Thyroid gland (tissue), 4 donors: ENCODE measurements around the gene ZNF862.
A peak's percentile ranks its signal among the peaks of the same experiment; 100 is the strongest.

Source experiments
- POLR2A ChIP-seq, 2 donors: fragments of 450-650 bp; IDR thresholded peaks; one replicate each; pipeline ENCODE4 v1.6.1; 2017; ENCODE audit warnings: antibody characterized with exemption in 2 of 2, mild to moderate bottlenecking in 2 of 2, moderate library complexity in 1 of 2
- TF ChIP-seq, protein P1 (sequence below), 6 experiments: fragments of 200-600 bp in 3 of 6; fragments of 450-650 bp in 3 of 6; sonication (generic) in 3 of 6; IDR thresholded peaks; one replicate each; pipeline ENCODE4 v1.5.1; 2016 to 2019; ENCODE audit warnings: antibody characterized with exemption in 6 of 6, mild to moderate bottlenecking in 2 of 6, inconsistent platforms in 1 of 6, moderate library complexity in 1 of 6

DNA sequence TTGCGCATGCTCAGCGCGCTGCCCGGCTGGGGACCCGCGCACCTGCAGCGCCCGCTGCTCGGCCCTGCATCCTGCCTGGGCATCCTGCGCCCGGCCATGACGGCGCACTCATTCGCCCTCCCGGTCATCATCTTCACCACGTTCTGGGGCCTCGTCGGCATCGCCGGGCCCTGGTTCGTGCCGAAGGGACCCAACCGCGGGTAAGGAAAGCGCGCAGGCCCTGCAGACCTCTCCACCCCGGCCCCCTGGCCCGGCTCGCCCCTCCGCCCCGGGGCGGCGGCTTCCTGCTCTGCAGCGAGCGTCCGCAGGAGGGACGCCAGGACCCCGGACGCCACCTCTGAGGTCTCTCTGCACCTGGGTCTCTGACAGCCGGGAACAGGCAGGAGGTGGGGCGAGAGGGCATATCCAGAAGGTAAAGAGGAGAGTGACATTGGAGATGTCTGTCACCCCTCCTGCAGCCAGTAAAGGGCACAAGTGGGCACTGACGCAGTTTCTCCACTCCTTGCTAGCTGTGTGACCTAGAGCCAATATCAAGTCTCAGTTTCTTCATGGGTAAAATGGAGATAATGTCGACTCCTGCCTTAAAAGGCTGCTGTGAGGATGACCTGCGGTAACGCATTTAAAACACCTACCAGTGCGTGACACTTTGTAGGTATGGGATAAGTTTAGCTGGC lies 35.9 kb downstream of the ZNF862 start:
- TF ChIP-seq, protein P1, sequence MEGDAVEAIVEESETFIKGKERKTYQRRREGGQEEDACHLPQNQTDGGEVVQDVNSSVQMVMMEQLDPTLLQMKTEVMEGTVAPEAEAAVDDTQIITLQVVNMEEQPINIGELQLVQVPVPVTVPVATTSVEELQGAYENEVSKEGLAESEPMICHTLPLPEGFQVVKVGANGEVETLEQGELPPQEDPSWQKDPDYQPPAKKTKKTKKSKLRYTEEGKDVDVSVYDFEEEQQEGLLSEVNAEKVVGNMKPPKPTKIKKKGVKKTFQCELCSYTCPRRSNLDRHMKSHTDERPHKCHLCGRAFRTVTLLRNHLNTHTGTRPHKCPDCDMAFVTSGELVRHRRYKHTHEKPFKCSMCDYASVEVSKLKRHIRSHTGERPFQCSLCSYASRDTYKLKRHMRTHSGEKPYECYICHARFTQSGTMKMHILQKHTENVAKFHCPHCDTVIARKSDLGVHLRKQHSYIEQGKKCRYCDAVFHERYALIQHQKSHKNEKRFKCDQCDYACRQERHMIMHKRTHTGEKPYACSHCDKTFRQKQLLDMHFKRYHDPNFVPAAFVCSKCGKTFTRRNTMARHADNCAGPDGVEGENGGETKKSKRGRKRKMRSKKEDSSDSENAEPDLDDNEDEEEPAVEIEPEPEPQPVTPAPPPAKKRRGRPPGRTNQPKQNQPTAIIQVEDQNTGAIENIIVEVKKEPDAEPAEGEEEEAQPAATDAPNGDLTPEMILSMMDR (IDR thresholded peaks at IDR 0.05), result no peak
- peak in 1 of 2 donors; percentile 42 for TF ChIP-seq POLR2A (IDR thresholded peaks at IDR 0.05)
